ENCODE data around the gene CSDE1.

The CSDE1 gene

GRCh38 chr1:114746450-114747121 is 11.2 kb downstream of the CSDE1 start:
- DNase-seq: no peak

GRCh38 chr1:114745291-114745690 is 12.5 kb downstream of the CSDE1 start:
- no peak for DNase-seq

GRCh38 chr1:114741963-114742746 is 15.6 kb downstream of the CSDE1 start:
- DNase-seq: no peak

GRCh38 chr1:114740331-114740730 is 17.5 kb downstream of the CSDE1 start:
- no peak for DNase-seq

- no peak for DNase-seq
Measured at GRCh38 chr1:114737314-114737849, 20.4 kb downstream of the CSDE1 start.

GRCh38 chr1:114735479-114735878 is 22.3 kb downstream of the CSDE1 start:
- DNase-seq: no peak

- no peak for DNase-seq
Measured at GRCh38 chr1:114729782-114730181, 28.0 kb downstream of the CSDE1 start.

- DNase-seq: no peak
Measured at GRCh38 chr1:114728553-114728952, 29.2 kb downstream of the CSDE1 start.

GRCh38 chr1:114725230-114725629 is 32.6 kb downstream of the CSDE1 start:
- no peak for DNase-seq

- no peak for DNase-seq
Measured at GRCh38 chr1:114723915-114724314, 33.9 kb downstream of the CSDE1 start.

GRCh38 chr1:114723457-114723856 is 34.3 kb downstream of the CSDE1 start:
- DNase-seq: no peak

- no peak for DNase-seq
Measured at GRCh38 chr1:114720492-114720891, 37.3 kb downstream of the CSDE1 start.

GRCh38 chr1:114719424-114719787 is 38.4 kb downstream of the CSDE1 start:
- no peak for DNase-seq

GRCh38 chr1:114718661-114719423 is 38.9 kb downstream of the CSDE1 start:
- no peak for DNase-seq

GRCh38 chr1:114716304-114717170 is 41.2 kb downstream of the CSDE1 start, which contains the start of gene NRAS:
TSS of gene NRAS (minus strand) at chr1:114716771. CDS start at chr1:114716160, 611 bp downstream.
- DNase-seq: peak in 1 of 2 experiments; percentile 3

- no peak for DNase-seq
Measured at GRCh38 chr1:114715952-114716303, 41.9 kb downstream of the CSDE1 start.

GRCh38 chr1:114712977-114713376 is 44.8 kb downstream of the CSDE1 start:
- DNase-seq: no peak

GRCh38 chr1:114710360-114710759 is 47.4 kb downstream of the CSDE1 start:
- DNase-seq: no peak

GRCh38 chr1:114707604-114708003 is 50.2 kb downstream of the CSDE1 start:
- no peak for DNase-seq

- DNase-seq: no peak
Measured at GRCh38 chr1:114703242-114703641, 54.5 kb downstream of the CSDE1 start.

- no peak for DNase-seq
Measured at GRCh38 chr1:114702737-114703136, 55.0 kb downstream of the CSDE1 start.

GRCh38 chr1:114701931-114702330 is 55.9 kb downstream of the CSDE1 start:
- DNase-seq: no peak

Data from cerebellar nuclear complex (tissue), 1 donor.